Fibroblast of lung (primary cell): ENCODE measurements around the gene ERICH6. TPM values are rescaled to one million over a fixed set of nuclear protein-coding genes. Genes with fewer than 3 reads are reported as not detected.

ENCODE experiments used
- DNase-seq, 2 donors: peaks; one replicate each; pipeline versions ENCODE4 v3.0.0 to v3.0.0-alpha.2; 2010; ENCODE audit warnings: low read depth in 2 of 2
- H2AFZ ChIP-seq: 2 replicates; pipeline ENCODE4 v1.5.1; 2012; ENCODE audit warnings: low read length, control low read depth, inconsistent platforms
- H3K27ac ChIP-seq: 2 replicates; pipeline ENCODE4 v1.5.1; 2011; ENCODE audit warnings: low read length, control low read depth; ENCODE audit not compliant: insufficient read depth
- H3K27me3 ChIP-seq: 2 replicates; pipeline ENCODE4 v1.5.1; 2011; ENCODE audit warnings: mild to moderate bottlenecking, low read length; ENCODE audit not compliant: control insufficient read depth, insufficient read depth
- H3K36me3 ChIP-seq: 2 replicates; pipeline ENCODE4 v1.5.1; 2011; ENCODE audit warnings: low read length; ENCODE audit not compliant: control insufficient read depth, insufficient read depth
- H3K4me1 ChIP-seq: 2 replicates; pipeline ENCODE4 v1.5.1; 2011; ENCODE audit warnings: low read length; ENCODE audit not compliant: control insufficient read depth, insufficient read depth; ENCODE audit errors: extremely low read depth
- H3K4me2 ChIP-seq: 2 replicates; pipeline ENCODE4 v1.5.1; 2011; ENCODE audit warnings: low read length, control low read depth; ENCODE audit not compliant: insufficient read depth; ENCODE audit errors: extremely low read depth
- H3K4me3 ChIP-seq, 4 experiments: fragments of 200-600 bp in 1 of 4; sonication (generic) in 1 of 4; replicated peaks in 1 of 4; 2 replicates each; pipeline ENCODE4 v1.5.1; 2011 to 2016; ENCODE audit warnings: low read length in 4 of 4, low read depth in 3 of 4, mild to moderate bottlenecking in 3 of 4, control low read depth in 2 of 4, inconsistent platforms in 1 of 4, mixed read lengths in 1 of 4; ENCODE audit not compliant: insufficient read depth in 1 of 4; ENCODE audit errors: control extremely low read depth in 1 of 4
- H3K79me2 ChIP-seq: 2 replicates; pipeline ENCODE4 v1.5.1; 2012; ENCODE audit warnings: mild to moderate bottlenecking, low read length, inconsistent platforms; ENCODE audit not compliant: control insufficient read depth, insufficient read depth
- H3K9ac ChIP-seq: 2 replicates; pipeline ENCODE4 v1.5.1; 2011; ENCODE audit warnings: mild to moderate bottlenecking, low read length, control low read depth; ENCODE audit not compliant: insufficient read depth
- H3K9me3 ChIP-seq: 2 replicates; pipeline ENCODE4 v1.5.1; 2012; ENCODE audit warnings: low read depth, low read length; ENCODE audit not compliant: control insufficient read depth, insufficient read depth
- H4K20me1 ChIP-seq: 2 replicates; pipeline ENCODE4 v1.5.1; 2011; ENCODE audit warnings: low read length; ENCODE audit not compliant: control insufficient read depth, insufficient read depth; ENCODE audit errors: extremely low read depth
- EZH2 ChIP-seq: IDR thresholded peaks from 2 replicates; pipeline ENCODE4 v1.5.1; 2012; ENCODE audit warnings: low read length, control low read depth, mild to moderate bottlenecking; ENCODE audit errors: missing control alignments
- polyA plus RNA-seq, 2 donors: library from polyadenylated mRNA; depleted of rRNA in 1 of 2; stranded (reverse) in 1 of 2; unstranded in 1 of 2; fragments of >200 nt; gene quantifications; 2 replicates each; pipeline ENCODE4 v1.2.1, GENCODE V29; 2011 to 2012; ENCODE audit warnings: missing spikeins in 1 of 2
- total RNA-seq: library from RNA; depleted of rRNA; stranded (reverse); fragments of >200 nt; gene quantifications from 2 replicates; pipeline ENCODE4 v1.2.1, GENCODE V29; 2014
- TF ChIP-seq, protein P1 (sequence below), 2 donors: IDR thresholded peaks in 1 of 2; conservative IDR thresholded peaks in 1 of 2; 1 replicate in 1 of 2; 2 replicates in 1 of 2; pipeline ENCODE4 v1.5.1; 2011 to 2012; ENCODE audit warnings: low read length in 2 of 2, control low read depth in 1 of 2, inconsistent platforms in 1 of 2, low read depth in 1 of 2, mild to moderate bottlenecking in 1 of 2

The ERICH6 gene
- total and polyA plus RNA-seq, 2 donors (not counting 1 experiment from before 2014, with no cell fraction given), result under 0.01 TPM; not detected in 1

DNA sequence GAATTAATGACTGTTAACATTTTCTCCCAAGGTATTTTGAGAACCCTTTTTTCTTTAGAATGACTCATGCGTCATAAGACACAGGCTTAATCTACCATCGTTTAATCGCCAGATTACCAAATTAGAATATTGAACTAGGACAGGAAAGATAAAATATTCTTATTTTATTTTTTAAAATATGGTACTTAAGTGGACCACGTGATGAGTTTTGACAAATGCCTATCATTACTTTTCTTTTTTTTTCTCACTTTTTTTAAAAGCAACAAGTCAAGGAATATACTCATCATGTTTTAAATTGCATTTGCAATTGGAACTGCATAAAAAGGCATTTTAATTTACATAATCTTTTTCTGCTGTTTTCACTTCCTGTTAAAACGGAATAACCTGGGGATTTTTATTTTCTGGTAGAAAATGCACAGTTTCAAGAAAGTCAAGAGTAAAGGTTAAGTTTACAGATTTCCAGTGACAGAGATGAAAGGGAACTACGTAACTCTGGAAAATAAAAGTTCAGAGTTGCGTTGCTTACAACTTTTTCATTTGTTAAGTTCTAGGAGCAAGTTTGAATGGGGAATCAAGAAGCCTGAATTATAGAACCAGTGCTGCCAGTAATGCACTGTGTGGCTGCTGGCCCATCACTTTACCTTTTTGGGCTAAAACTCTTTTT is 35.6 kb upstream of the ERICH6 start:
- H3K27ac ChIP-seq, result no peak overlapping the region
- H3K36me3 ChIP-seq, result peaks cover 2% of the 10 kb centered on the region
- H3K9ac ChIP-seq, result no peak overlapping the region
- DNase-seq, result no peak
- H3K4me3 ChIP-seq, result no peak overlapping the region
- no peak overlapping the region for H2AFZ ChIP-seq
- H3K27me3 ChIP-seq, result no peaks in the 10 kb centered on the region
- no peak for TF ChIP-seq EZH2
- TF ChIP-seq, protein P1, sequence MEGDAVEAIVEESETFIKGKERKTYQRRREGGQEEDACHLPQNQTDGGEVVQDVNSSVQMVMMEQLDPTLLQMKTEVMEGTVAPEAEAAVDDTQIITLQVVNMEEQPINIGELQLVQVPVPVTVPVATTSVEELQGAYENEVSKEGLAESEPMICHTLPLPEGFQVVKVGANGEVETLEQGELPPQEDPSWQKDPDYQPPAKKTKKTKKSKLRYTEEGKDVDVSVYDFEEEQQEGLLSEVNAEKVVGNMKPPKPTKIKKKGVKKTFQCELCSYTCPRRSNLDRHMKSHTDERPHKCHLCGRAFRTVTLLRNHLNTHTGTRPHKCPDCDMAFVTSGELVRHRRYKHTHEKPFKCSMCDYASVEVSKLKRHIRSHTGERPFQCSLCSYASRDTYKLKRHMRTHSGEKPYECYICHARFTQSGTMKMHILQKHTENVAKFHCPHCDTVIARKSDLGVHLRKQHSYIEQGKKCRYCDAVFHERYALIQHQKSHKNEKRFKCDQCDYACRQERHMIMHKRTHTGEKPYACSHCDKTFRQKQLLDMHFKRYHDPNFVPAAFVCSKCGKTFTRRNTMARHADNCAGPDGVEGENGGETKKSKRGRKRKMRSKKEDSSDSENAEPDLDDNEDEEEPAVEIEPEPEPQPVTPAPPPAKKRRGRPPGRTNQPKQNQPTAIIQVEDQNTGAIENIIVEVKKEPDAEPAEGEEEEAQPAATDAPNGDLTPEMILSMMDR (conservative IDR thresholded peaks at IDR 0.05 in 1 of 2, IDR thresholded peaks at IDR 0.05 in 1 of 2; ENCODE audit: low read depth in 1 of 2, low read length in 2 of 2), result no peak
- H3K4me2 ChIP-seq, result no peak overlapping the region
- H4K20me1 ChIP-seq, result no peaks in the 10 kb centered on the region
- H3K79me2 ChIP-seq, result peaks cover 18% of the 10 kb centered on the region
- H3K4me1 ChIP-seq, result peaks cover 6% of the 10 kb centered on the region
- no peaks in the 10 kb centered on the region for H3K9me3 ChIP-seq

DNA sequence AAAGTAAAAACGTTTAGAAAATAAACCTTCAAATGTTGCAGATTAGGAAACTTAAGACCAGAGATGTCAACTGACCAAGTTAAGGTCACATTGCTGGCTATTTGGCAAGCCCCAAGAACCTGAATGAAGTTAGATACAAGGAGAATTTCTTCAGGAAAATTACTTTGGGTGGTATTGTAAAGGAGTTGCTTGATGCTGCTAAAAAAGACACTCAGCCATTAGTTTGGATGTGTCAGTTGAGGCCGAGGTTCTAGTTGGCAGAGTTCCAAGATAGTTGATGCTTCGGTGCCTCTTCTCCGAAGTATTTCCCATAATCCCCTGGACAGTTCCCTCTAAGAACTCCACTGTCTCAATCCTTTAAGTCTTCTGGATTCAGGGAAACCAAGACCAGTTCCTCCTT is 35.0 kb upstream of the ERICH6 start:
- Histone ChIP-seq H3K36me3 (peaks cover 2% of the 10 kb centered on the region), H3K4me3 (no peak overlapping the region), H2AFZ (no peak overlapping the region), H3K79me2 (peaks cover 15% of the 10 kb centered on the region), H3K27me3 (no peaks in the 10 kb centered on the region), H3K9ac (no peak overlapping the region), H3K4me2 (no peak overlapping the region), H3K4me1 (peaks cover 2% of the 10 kb centered on the region), H4K20me1 (no peaks in the 10 kb centered on the region), H3K9me3 (no peaks in the 10 kb centered on the region), H3K27ac (no peak overlapping the region)
- peak in 1 of 2 donors; percentile 45 for DNase-seq
- TF ChIP-seq, protein P1 (conservative IDR thresholded peaks at IDR 0.05 in 1 of 2, IDR thresholded peaks at IDR 0.05 in 1 of 2; ENCODE audit: low read depth in 1 of 2, low read length in 2 of 2), result no peak
- no peak for TF ChIP-seq EZH2

DNA sequence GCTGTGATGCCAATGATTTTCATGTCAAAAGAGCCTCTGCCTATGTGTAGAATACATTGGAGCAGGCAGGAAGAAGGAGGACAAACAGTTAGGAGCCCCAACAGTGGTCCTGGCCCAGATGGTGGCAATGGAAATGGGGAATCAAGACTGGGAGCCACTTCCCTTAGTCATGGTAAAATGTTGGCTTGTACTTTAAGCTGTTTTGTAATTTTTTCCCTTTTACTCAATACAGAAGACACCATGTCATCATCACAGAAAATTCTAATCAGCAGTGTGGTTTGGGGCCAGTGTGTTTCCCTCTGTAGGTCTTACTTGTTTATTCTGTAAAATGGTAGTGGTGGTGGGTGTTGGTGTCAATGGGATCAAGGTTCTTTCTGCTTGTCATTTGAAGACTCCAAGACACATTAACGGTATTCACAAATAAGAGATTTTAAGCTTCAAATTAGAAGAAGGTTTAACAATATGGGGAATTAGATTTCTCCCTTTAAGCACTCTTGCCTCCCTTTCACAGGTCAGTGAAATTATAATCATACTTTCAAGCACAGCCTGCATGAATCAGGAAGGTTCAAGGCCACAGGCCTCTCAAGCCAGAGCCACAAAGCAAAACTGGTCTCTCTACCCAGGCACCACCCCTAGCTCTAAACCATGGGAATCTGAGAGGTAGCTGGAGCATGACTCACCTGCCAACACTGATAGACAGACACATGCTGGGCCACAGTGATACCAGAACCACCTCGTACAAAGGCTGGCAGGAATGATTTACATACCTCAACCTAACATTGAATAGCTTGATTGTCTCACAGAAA is 34.4 kb upstream of the ERICH6 start:
- no peak for TF ChIP-seq EZH2
- TF ChIP-seq, protein P1 (conservative IDR thresholded peaks at IDR 0.05 in 1 of 2, IDR thresholded peaks at IDR 0.05 in 1 of 2; ENCODE audit: low read depth in 1 of 2, low read length in 2 of 2), result no peak
- H3K36me3 ChIP-seq, result peaks cover 2% of the 10 kb centered on the region
- H3K27ac ChIP-seq, result no peak overlapping the region
- H4K20me1 ChIP-seq, result no peaks in the 10 kb centered on the region
- no peak overlapping the region for H3K9ac ChIP-seq
- peak; percentile 41 to 65 for DNase-seq
- no peaks in the 10 kb centered on the region for H3K9me3 ChIP-seq
- peaks cover 2% of the 10 kb centered on the region for H3K4me1 ChIP-seq
- no peak overlapping the region for H3K4me2 ChIP-seq
- peaks cover 9% of the 10 kb centered on the region for H3K79me2 ChIP-seq
- H3K27me3 ChIP-seq, result no peaks in the 10 kb centered on the region
- H2AFZ ChIP-seq, result no peak overlapping the region
- H3K4me3 ChIP-seq, result no peak overlapping the region
